ENCODE results near the gene GMPR2.
"Not testable (repeated sequence)": the region's sequence is repeated elsewhere in the genome, so short reads cannot be mapped to it uniquely, and the experiment has no call there.

GMPR2 gene

DNA sequence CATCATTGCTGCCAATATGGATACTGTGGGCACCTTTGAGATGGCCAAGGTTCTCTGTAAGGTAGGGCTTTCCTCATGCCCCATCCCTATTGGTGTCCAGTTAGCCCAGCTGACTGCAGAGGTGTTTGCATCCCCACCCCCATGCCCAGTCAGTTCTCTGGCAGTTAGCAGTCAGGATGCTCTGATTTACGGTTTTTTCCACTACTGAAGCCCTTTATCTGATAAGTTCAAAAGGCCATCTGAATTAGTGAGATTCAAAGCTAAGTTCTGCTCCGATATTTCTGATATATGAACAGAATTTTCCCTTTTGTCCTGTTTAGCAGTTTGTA lies 773 bp downstream of the GMPR2 start:
- peak; percentile 43 for DNase-seq

- no peak for DNase-seq
Measured at GRCh38 chr14:24234095-24235005, 1.6 kb downstream of the GMPR2 start.

- DNase-seq: no peak
Measured at GRCh38 chr14:24235804-24236688, 3.3 kb downstream of the GMPR2 start.

DNA sequence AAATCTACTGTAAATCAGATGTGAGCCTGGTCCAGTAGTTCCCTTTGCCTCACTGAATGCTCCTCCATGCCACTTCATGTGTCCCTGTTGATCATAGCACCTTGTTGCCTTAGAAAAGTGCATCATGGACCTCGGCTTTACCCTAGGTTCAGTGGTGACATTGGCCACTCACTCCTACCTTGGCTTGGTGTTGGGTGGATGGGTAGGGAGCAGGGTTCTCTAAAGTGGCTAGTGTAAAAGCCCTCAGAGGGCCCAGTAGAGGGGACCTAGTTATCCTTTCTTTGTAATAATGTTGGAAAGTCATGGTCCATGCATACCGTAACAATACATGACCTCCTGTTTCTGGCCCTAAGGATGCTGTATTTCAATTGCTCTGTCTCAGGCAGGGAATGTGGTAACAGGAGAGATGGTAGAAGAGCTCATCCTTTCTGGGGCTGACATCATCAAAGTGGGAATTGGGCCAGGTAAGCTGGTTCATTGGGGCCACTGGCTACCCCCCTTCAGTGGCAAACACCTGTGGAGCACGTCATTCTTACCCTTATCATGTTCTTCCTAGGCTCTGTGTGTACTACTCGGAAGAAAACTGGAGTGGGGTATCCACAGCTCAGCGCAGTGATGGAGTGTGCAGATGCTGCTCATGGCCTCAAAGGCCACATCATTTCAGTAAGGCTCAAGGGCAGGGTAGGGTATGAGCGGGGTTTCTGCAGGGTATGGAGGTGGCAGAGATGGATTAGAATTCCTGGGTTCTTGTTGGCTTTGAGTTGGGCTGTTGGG lies 4.1 kb downstream of the GMPR2 start:
- no peak for DNase-seq

DNA sequence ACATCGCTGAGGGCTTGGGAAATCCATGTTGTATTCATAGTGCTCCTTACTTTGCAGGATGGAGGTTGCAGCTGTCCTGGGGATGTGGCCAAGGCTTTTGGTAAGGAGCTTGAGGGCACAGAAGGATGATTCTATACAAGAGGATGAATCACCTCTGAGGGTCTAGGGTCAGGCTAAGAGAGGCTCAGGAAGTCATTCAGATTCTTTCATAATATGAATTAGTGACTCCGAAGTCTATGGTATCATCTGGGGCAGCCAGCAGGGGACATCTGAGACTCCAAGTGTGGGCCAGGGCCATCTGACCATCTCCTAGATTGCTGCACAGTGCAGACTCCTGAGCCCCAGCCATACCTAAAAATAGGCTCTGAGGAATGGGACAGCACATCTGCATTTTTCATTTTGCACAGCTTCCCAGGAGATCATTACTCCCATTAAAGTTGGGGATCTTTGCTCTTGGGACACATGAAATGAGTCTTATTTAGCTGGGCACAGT lies 4.8 kb downstream of the GMPR2 start:
- no peak for DNase-seq

DNA sequence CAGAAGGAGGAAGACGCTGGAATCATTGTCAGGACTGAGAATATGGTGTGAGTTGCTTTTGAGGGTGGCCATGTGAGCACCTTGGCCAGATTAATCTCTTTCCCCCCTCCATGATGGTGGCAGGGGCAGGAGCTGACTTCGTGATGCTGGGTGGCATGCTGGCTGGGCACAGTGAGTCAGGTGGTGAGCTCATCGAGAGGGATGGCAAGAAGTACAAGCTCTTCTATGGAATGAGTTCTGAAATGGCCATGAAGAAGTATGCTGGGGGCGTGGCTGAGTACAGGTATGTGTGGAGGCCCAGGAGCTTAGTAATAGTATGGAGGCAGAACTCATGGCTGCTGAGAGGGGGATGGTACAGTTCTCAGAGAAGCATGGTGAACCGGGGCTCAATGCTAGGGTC lies 5.4 kb downstream of the GMPR2 start:
- DNase-seq: no peak

DNA sequence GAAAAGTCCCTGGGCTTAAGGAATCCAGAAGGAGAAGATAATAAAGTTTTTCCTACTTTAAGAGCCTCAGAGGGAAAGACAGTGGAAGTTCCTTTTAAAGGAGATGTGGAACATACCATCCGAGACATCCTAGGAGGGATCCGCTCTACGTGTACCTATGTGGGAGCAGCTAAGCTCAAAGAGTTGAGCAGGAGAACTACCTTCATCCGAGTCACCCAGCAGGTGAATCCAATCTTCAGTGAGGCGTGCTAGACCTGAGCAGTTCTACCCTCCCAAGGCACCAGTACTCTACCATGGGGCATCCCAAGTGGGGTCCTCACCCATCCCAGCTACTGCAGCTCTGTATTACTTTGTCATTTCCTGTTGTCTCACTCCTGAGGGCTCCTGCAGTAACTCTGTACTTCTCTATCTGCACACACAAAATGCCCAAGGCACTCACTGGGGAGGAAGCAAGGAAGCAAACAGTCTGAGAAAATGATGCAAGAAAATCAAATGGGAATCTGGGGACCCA lies 5.9 kb downstream of the GMPR2 start:
- DNase-seq: no peak

DNA sequence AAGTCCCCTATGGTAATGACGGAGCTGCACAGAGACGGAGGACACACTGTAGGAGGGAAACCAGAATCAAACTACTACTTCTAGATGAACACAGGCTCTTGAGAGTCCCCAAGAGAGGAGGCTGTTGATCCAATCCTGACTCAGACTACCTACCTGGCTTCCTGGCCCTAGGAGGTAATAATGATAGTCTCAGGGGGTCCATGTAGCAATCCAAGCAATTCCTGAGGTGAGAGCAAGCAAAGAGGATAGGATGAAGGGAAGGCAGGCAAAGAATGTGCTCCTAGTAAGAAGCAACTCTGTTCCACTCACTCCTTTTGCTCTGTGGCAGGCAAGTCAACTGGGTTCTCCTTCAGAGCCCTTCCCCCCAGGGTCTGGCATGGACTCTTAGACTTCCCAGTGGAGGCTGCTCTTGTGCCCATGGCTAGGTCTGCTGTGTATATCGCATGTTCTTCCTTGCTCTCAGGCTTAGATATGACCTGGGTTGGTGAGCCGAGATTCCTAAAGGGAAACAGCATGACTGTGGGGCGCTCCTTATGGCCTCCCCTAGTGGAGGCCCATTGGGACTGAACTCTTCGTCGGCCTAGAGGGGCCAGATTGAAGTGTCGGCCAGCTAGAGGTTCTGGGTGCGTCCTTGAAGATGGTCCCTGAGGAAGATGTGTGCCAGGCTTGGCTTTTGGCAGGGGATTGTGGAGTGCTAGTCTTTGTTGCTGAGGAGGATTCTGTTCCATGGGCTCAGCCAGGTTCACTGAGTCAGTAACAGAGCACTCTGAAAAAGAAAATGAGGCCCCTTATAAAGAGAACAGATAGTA lies 7.6 kb downstream of the GMPR2 start:
- no peak for DNase-seq

DNA sequence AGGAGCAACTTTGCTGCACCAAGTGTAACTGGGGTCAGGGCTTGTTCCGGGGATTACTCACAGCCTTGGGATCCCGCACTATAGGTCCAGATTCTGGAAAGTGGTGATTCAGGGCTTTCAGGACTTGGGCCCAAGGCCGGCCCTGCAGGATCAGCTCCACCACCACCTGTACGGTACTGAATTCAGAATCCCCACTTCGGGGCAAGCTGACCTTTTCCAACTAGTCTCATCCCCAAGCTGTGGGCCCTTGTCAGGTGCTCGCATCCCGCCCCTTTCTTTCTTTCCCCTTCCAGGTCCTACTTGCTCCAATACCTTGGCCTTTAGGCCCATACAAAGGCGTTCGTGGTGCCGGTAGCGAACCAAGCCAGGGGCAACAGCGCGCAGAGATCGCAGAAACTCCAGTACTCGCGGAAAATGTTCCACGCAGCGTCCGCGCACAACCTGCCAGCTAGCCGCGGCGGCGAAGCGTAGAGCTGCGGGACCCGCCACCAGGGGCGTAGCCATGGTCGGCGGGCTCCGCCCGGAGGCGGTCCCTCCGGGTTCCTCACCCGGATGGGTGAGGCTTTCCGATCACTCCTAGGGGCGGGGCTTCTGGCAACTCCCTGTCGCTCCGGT lies 9.2 kb downstream of the GMPR2 start:
- peak; percentile 97 for DNase-seq

GRCh38 chr14:24243336-24243836 lies 10.7 kb downstream of the GMPR2 start:
- peak; percentile 86 for DNase-seq

- not testable (repeated sequence) for DNase-seq
Measured at GRCh38 chr14:24245350-24245749, 12.6 kb downstream of the GMPR2 start.

DNA sequence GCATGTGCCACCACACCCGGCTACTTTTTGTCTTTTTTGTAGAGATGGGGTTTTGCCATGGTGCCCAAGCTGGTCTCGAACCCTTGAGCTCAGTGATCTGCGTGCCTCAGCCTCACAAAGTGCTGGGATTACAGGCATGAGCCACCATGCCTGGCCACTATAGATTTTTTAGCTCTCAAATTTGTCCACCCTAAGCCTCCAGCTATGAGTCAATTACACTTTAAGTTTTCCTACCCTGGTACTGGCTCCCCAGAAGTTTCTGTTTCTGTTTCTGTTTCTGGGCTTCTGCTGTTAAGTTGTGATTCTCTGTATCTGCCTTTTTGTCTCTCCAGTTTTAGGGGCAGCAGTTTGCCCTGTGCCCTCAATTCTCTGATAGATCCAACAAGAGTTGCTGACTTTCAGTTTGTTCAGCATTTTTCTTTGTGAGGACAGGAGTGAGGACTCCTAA lies 14.1 kb downstream of the GMPR2 start:
- DNase-seq: peak; percentile 65

- peak; percentile 11 for DNase-seq
Measured at GRCh38 chr14:24247422-24247821, 14.7 kb downstream of the GMPR2 start.

DNA sequence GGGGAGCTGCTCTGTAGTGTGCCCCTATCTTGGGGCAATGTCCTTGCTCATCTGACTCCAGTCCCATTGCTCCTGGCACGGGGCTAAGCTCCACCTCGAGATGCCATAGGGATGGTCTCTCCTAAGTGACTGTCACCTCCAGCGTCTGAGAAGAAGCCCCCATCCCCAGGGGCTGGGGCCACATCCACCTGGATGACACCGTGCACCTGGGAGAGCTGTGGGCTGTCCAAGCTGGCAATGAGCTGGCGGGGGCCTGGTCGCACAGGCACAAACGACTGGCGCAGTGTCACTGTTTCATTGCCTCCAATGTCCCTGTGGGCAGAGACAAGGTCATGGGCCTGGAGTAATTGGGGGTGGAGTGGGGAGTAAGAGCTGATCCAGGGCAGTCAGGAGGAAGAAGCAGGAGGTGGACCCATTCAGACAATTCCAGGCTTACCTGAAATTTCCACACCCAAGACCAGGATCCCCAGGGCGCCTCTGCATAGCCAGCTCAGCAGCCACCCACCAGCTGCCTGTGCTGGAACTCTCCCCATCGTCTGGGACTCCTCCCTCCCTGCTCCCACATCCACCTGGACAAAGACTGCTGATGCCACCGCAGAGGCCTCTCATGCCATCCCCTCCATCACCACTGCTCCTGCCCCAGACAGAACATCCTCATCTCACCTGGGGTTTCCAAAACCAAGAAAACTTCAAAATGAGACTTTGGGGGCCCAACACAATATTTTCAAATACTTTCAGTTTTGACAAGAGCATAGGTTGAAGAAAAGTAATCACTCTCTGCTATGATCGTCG lies 16.7 kb downstream of the GMPR2 start:
- DNase-seq: no peak

- no peak for DNase-seq
Measured at GRCh38 chr14:24250354-24250753, 17.6 kb downstream of the GMPR2 start.

GRCh38 chr14:24251880-24252288 lies 19.2 kb downstream of the GMPR2 start:
- DNase-seq: no peak

GRCh38 chr14:24252289-24253124 lies 19.8 kb downstream of the GMPR2 start:
- no peak for DNase-seq

GRCh38 chr14:24253936-24254335 lies 21.2 kb downstream of the GMPR2 start:
- DNase-seq: no peak
